ENCODE data around the gene PLD5. TPM values are rescaled to one million over a fixed set of nuclear protein-coding genes. Genes with fewer than 3 reads are reported as not detected.
"Not testable (repeated sequence)": the region's sequence is repeated elsewhere in the genome, so short reads cannot be mapped to it uniquely, and the experiment has no call there.

Gene PLD5
- total and polyA plus RNA-seq, 2 of the 13 experiments (the other 11 are each of a cell fraction or from before 2014, with no cell fraction given), result not detected

DNA sequence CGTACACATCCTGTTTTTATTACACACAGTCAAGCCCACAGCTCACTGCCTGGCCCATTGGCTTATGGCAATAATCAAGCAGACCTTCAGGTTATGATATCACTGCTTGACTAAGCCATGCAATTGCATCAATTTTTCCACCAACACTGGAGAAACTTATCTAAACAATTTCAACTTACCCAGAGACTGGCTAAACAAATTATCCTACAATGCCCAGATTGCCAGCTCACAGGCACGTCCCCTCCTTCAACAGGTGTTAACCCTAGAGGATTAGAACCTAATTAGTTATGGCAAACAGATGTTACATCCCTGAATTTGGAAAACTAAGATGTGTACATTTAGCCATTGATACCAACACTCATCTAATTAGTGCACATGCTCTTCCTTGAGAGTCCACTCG is 310.0 kb downstream of the PLD5 start:
- FAIRE-seq; CTCF ChIA-PET (ENCODE audit: low intra/inter-chr PET ratio, low total read pairs); ATAC-seq; BruUV-seq (replicated peaks); H3K9ac ChIP-seq (ENCODE audit: insufficient read depth, low read depth, low read length); DNase-seq (ENCODE audit: low spot score); H3K4me3 ChIP-seq (replicated peaks in 1 of 3; ENCODE audit: insufficient read depth in 1 of 3, low read depth in 2 of 3, low read length in 3 of 3); H3K79me2 ChIP-seq (ENCODE audit: insufficient read depth, low read length); H3K27me3 ChIP-seq (ENCODE audit: control insufficient read depth in 1 of 2, insufficient read depth in 2 of 2, low read length in 2 of 2); H4K20me1 ChIP-seq (ENCODE audit: insufficient read depth, low read length); POLR2A ChIA-PET; H3K27ac ChIP-seq (ENCODE audit: extremely low read length, insufficient read depth, low read length); intact Hi-C loops (cut with micrococcal nuclease; ENCODE audit: unreplicated experiment); H3K36me3 ChIP-seq (replicated peaks in 1 of 2; ENCODE audit: control insufficient read depth in 1 of 2, insufficient read depth in 2 of 2, low read length in 2 of 2); H2AFZ ChIP-seq (ENCODE audit: low read length); in situ Hi-C loops (cut with HindIII; ENCODE audit: extremely low pct_ligation_motif_present, low pct_unique_long_range_greater_than_20kb); H3K4me2 ChIP-seq (ENCODE audit: low read depth, low read length): not testable (repeated sequence)
- Histone ChIP-seq H3K9me3 (ENCODE audit: low read length) (peaks cover 16% of the 10 kb centered on the region), H3K4me1 (ENCODE audit: insufficient read depth, low read length) (peaks cover 15% of the 10 kb centered on the region)
- 0% methylated on average over 3 of the region's 3 CpGs for WGBS (ENCODE audit: low lambda C conversion rate)

GRCh38 chr1:242212961-242213360 is 311.5 kb downstream of the PLD5 start:
- ATAC-seq; H3K9ac ChIP-seq (ENCODE audit: insufficient read depth, low read depth, low read length); POLR2A ChIA-PET; FAIRE-seq; H4K20me1 ChIP-seq (ENCODE audit: insufficient read depth, low read length); H3K27ac ChIP-seq (ENCODE audit: extremely low read length, insufficient read depth, low read length); H3K79me2 ChIP-seq (ENCODE audit: insufficient read depth, low read length); in situ Hi-C loops (cut with HindIII; ENCODE audit: extremely low pct_ligation_motif_present, low pct_unique_long_range_greater_than_20kb); intact Hi-C loops (cut with micrococcal nuclease; ENCODE audit: unreplicated experiment); DNase-seq (ENCODE audit: low spot score); CTCF ChIA-PET (ENCODE audit: low intra/inter-chr PET ratio, low total read pairs); H3K36me3 ChIP-seq (replicated peaks in 1 of 2; ENCODE audit: control insufficient read depth in 1 of 2, insufficient read depth in 2 of 2, low read length in 2 of 2); H3K4me2 ChIP-seq (ENCODE audit: low read depth, low read length); H2AFZ ChIP-seq (ENCODE audit: low read length); H3K4me3 ChIP-seq (replicated peaks in 1 of 3; ENCODE audit: insufficient read depth in 1 of 3, low read depth in 2 of 3, low read length in 3 of 3); BruUV-seq (replicated peaks); H3K27me3 ChIP-seq (ENCODE audit: control insufficient read depth in 1 of 2, insufficient read depth in 2 of 2, low read length in 2 of 2): not testable (repeated sequence)
- Histone ChIP-seq H3K9me3 (ENCODE audit: low read length) (peaks cover 16% of the 10 kb centered on the region), H3K4me1 (ENCODE audit: insufficient read depth, low read length) (peaks cover 15% of the 10 kb centered on the region)
- WGBS (ENCODE audit: low lambda C conversion rate), result 32% methylated on average over 4 of the region's 4 CpGs

GRCh38 chr1:242212401-242212800 is 312.1 kb downstream of the PLD5 start:
- FAIRE-seq (no peak), ATAC-seq (no peak), DNase-seq (ENCODE audit: low spot score) (no peak)
- Histone ChIP-seq H3K4me3 (replicated peaks in 1 of 3; ENCODE audit: insufficient read depth in 1 of 3, low read depth in 2 of 3, low read length in 3 of 3) (no peak overlapping the region), H2AFZ (ENCODE audit: low read length) (no peak overlapping the region), H3K4me1 (ENCODE audit: insufficient read depth, low read length) (peaks cover 15% of the 10 kb centered on the region), H3K36me3 (replicated peaks in 1 of 2; ENCODE audit: control insufficient read depth in 1 of 2, insufficient read depth in 2 of 2, low read length in 2 of 2) (no peaks in the 10 kb centered on the region), H3K27me3 (ENCODE audit: control insufficient read depth in 1 of 2, insufficient read depth in 2 of 2, low read length in 2 of 2) (no peaks in the 10 kb centered on the region), H3K9ac (ENCODE audit: insufficient read depth, low read depth, low read length) (no peak overlapping the region), H3K79me2 (ENCODE audit: insufficient read depth, low read length) (no peaks in the 10 kb centered on the region), H3K4me2 (ENCODE audit: low read depth, low read length) (no peak overlapping the region), H3K9me3 (ENCODE audit: low read length) (peaks cover 16% of the 10 kb centered on the region), H4K20me1 (ENCODE audit: insufficient read depth, low read length) (no peaks in the 10 kb centered on the region), H3K27ac (ENCODE audit: extremely low read length, insufficient read depth, low read length) (no peak overlapping the region)
- 76% methylated on average over 10 of the region's 12 CpGs for WGBS (ENCODE audit: low lambda C conversion rate)
- no TSS peak for BruUV-seq (replicated peaks)
- intact Hi-C loops (cut with micrococcal nuclease; ENCODE audit: unreplicated experiment), result no loop called here
- POLR2A ChIA-PET, result no interaction called here
- CTCF ChIA-PET (ENCODE audit: low intra/inter-chr PET ratio, low total read pairs), result no interaction called here
- in situ Hi-C loops (cut with HindIII; ENCODE audit: extremely low pct_ligation_motif_present, low pct_unique_long_range_greater_than_20kb), result no loop called here
- TF ChIP-seq NFIC (IDR thresholded peaks at IDR 0.05; ENCODE audit: low read length) (no peak), ZNF253 (CRISPR knock-in tag; IDR thresholded peaks at IDR 0.05; ENCODE audit: borderline replicate concordance) (no peak), GTF3A (CRISPR knock-in tag; conservative IDR thresholded peaks at IDR 0.05) (no peak), NR2F1 (CRISPR knock-in tag; IDR thresholded peaks at IDR 0.05) (no peak), ZFP36L1 (CRISPR knock-in tag; IDR thresholded peaks at IDR 0.05) (no peak), ZBTB49 (CRISPR knock-in tag; IDR thresholded peaks at IDR 0.05; ENCODE audit: borderline replicate concordance) (no peak), SOX5 (CRISPR knock-in tag; IDR thresholded peaks at IDR 0.05; ENCODE audit: borderline replicate concordance) (no peak), ZNF260 (CRISPR knock-in tag; IDR thresholded peaks at IDR 0.05; ENCODE audit: borderline replicate concordance, low read depth) (no peak)
- TF ChIP-seq, protein P1, sequence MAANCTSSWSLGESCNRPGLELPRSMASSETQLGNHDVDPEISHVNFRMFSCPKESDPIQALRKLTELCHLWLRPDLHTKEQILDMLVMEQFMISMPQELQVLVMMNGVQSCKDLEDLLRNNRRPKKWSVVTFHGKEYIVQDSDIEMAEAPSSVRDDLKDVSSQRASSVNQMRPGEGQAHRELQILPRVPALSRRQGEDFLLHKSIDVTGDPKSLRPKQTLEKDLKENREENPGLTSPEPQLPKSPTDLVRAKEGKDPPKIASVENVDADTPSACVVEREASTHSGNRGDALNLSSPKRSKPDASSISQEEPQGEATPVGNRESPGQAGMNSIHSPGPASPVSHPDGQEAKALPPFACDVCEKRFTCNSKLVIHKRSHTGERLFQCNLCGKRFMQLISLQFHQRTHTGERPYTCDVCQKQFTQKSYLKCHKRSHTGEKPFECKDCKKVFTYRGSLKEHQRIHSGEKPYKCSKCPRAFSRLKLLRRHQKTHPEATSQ (CRISPR knock-in tag; IDR thresholded peaks at IDR 0.05; ENCODE audit: borderline replicate concordance), result no peak
